Activated CD8-positive, alpha-beta T cell treated with anti-CD3 and anti-CD28 coated beads for 36 hours (primary cell): ENCODE data around the gene BEST2. TPM values are rescaled to one million over a fixed set of nuclear protein-coding genes. Genes with fewer than 3 reads are reported as not detected.
A peak's percentile ranks its signal among the peaks of the same experiment; 100 is the strongest.

ENCODE experiments used
- ATAC-seq: fragments of 200-7000 bp; cut with Tn5 transposase; one replicate; pipeline ENCODE4 v1.10.0; 2021; ENCODE audit warnings: mild to moderate bottlenecking, moderate library complexity
- CTCF ChIA-PET: fragments of 350-600 bp; sonication (Branson Sonifier 250); formaldehyde crosslinking; loops from one replicate; lab custom pipeline; 2021; ENCODE audit warnings: antibody characterized with exemption; lab: Charles Lee
- POLR2A ChIA-PET: fragments of 350-600 bp; sonication (Branson Sonifier 250); formaldehyde crosslinking; loops from one replicate; lab custom pipeline; 2021; ENCODE audit warnings: antibody characterized with exemption; lab: Charles Lee
- DNase-seq: peaks from one replicate; pipeline ENCODE4 v3.0.0-alpha.2; 2020
- H3K27ac Mint-ChIP-seq: one replicate; pipeline ENCODE4 v1.8.0; 2021; ENCODE audit warnings: mild to moderate bottlenecking, mixed read lengths
- H3K27me3 Mint-ChIP-seq: one replicate; pipeline ENCODE4 v1.8.0; 2021; ENCODE audit warnings: mixed read lengths
- H3K36me3 Mint-ChIP-seq: one replicate; pipeline ENCODE4 v1.8.0; 2021; ENCODE audit warnings: low read depth, mixed read lengths
- H3K4me1 Mint-ChIP-seq: one replicate; pipeline ENCODE4 v1.8.0; 2021; ENCODE audit warnings: low read depth, mixed read lengths
- H3K4me3 Mint-ChIP-seq: one replicate; pipeline ENCODE4 v1.8.0; 2021; ENCODE audit warnings: mild to moderate bottlenecking, moderate library complexity, mixed read lengths
- H3K9me3 Mint-ChIP-seq: one replicate; pipeline ENCODE4 v1.8.0; 2021; ENCODE audit warnings: mixed read lengths
- intact Hi-C: fragments of 100-400 bp; cut with micrococcal nuclease; formaldehyde crosslinking; loops from one replicate; pipeline ENCODE4 v1.10.0; 2022
- total RNA-seq, 2 experiments: library from RNA; stranded (reverse); gene quantifications; one replicate each; pipeline ENCODE4 v1.2.3, GENCODE V29; 2021
- TF ChIP-seq, protein P1 (sequence below): fragments of 200-600 bp; IDR thresholded peaks from one replicate; pipeline ENCODE4 v1.8.0; 2022; ENCODE audit warnings: antibody characterized with exemption, mild to moderate bottlenecking

Gene BEST2
- total RNA-seq, 2 experiments from 2014 or later, result not detected

GRCh38 chr19:12784394-12784870 lies 32.8 kb downstream of the BEST2 start:
- H3K4me1 Mint-ChIP-seq, result peaks cover 34% of the 10 kb centered on the region
- H3K27me3 Mint-ChIP-seq, result no peaks in the 10 kb centered on the region
- H3K36me3 Mint-ChIP-seq, result no peaks in the 10 kb centered on the region
- H3K27ac Mint-ChIP-seq, result no peak overlapping the region
- H3K4me3 Mint-ChIP-seq, result no peak overlapping the region
- TF ChIP-seq, protein P1, sequence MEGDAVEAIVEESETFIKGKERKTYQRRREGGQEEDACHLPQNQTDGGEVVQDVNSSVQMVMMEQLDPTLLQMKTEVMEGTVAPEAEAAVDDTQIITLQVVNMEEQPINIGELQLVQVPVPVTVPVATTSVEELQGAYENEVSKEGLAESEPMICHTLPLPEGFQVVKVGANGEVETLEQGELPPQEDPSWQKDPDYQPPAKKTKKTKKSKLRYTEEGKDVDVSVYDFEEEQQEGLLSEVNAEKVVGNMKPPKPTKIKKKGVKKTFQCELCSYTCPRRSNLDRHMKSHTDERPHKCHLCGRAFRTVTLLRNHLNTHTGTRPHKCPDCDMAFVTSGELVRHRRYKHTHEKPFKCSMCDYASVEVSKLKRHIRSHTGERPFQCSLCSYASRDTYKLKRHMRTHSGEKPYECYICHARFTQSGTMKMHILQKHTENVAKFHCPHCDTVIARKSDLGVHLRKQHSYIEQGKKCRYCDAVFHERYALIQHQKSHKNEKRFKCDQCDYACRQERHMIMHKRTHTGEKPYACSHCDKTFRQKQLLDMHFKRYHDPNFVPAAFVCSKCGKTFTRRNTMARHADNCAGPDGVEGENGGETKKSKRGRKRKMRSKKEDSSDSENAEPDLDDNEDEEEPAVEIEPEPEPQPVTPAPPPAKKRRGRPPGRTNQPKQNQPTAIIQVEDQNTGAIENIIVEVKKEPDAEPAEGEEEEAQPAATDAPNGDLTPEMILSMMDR, result no peak
- CTCF ChIA-PET, result interaction anchor here (9.2 kb wide), 1 partner anchor 12 kb away, joined by 326 read pairs; the partner anchor contains the start of genes JUNB, PRDX2 and THSD8
- intact Hi-C loops, result no loop called here
- no peaks in the 10 kb centered on the region for H3K9me3 Mint-ChIP-seq
- DNase-seq (no peak), ATAC-seq (peak; percentile 1)
- POLR2A ChIA-PET, result interaction anchor here (2.4 kb wide), 1 partner anchor 15 kb away, joined by 10 read pairs; no protein-coding TSS in a partner anchor

GRCh38 chr19:12784871-12785430 lies 33.4 kb downstream of the BEST2 start:
- no peak overlapping the region for H3K27ac Mint-ChIP-seq
- ATAC-seq, result no peak
- no peaks in the 10 kb centered on the region for H3K27me3 Mint-ChIP-seq
- H3K4me1 Mint-ChIP-seq, result peaks cover 29% of the 10 kb centered on the region
- H3K4me3 Mint-ChIP-seq, result no peak overlapping the region
- ChIA-PET POLR2A (interaction anchor here (1.4 kb wide), 1 partner anchor 11 kb away, joined by 7 read pairs; no protein-coding TSS in a partner anchor), CTCF (interaction anchor here (1.2 to 3.8 kb wide), 2 partner anchors 11 to 24 kb away, joined by 4 to 20 read pairs; no protein-coding TSS in a partner anchor)
- H3K9me3 Mint-ChIP-seq, result no peaks in the 10 kb centered on the region
- H3K36me3 Mint-ChIP-seq, result no peaks in the 10 kb centered on the region
- TF ChIP-seq, protein P1, result no peak
- peak; percentile 63 for DNase-seq
- intact Hi-C loops, result no loop called here

DNA sequence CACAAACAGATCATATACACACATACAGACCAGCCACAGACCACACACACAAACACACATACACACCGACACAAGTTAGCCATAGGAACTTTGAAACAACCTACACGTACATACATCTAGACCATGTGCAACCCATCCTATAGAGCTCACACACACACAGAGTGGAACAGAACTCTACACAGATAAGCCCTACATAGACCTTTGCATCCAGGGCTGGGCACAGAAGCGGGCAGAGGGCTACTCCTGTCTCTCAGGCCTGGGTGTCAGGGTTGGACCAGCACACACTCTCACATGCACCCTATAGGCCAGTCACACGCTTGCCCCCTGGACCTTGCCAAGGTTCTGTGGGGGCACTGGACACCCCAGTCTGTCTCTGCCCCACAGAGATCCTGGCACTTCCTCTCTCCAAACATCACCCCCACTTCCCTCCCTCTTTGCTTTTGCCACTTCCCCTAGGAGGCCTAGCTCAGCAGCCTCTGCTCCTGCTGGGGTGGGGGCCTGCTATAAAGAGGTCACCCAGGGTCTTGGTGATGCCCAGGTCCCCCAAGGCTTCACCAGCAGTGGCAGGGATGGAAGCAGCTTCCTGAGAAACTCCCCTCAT lies 33.9 kb downstream of the BEST2 start:
- Mint-ChIP-seq H3K27me3 (no peaks in the 10 kb centered on the region), H3K4me1 (peaks cover 29% of the 10 kb centered on the region), H3K36me3 (no peaks in the 10 kb centered on the region), H3K27ac (no peak overlapping the region), H3K4me3 (no peak overlapping the region), H3K9me3 (no peaks in the 10 kb centered on the region)
- POLR2A ChIA-PET, result interaction anchor here (1.1 to 1.4 kb wide), 3 partner anchors 9 to 57 kb away, joined by 5 to 7 read pairs (median 6); no protein-coding TSS in a partner anchor
- intact Hi-C loops, result no loop called here
- CTCF ChIA-PET, result interaction anchor here (1.2 to 3.8 kb wide), 3 partner anchors 9 to 25 kb away, joined by 4 to 20 read pairs (median 4); no protein-coding TSS in a partner anchor
- ATAC-seq (no peak), DNase-seq (no peak)
- TF ChIP-seq, protein P1, result no peak

- no peak overlapping the region for H3K4me3 Mint-ChIP-seq
- H3K36me3 Mint-ChIP-seq, result no peaks in the 10 kb centered on the region
- TF ChIP-seq, protein P1, result no peak
- intact Hi-C loops, result no loop called here
- peaks cover 34% of the 10 kb centered on the region for H3K4me1 Mint-ChIP-seq
- H3K9me3 Mint-ChIP-seq, result no peaks in the 10 kb centered on the region
- no peaks in the 10 kb centered on the region for H3K27me3 Mint-ChIP-seq
- H3K27ac Mint-ChIP-seq, result peak overlapping the region; percentile 77
- ChIA-PET CTCF (interaction anchor here (1.2 to 3.8 kb wide), 3 partner anchors 9 to 26 kb away, joined by 4 to 20 read pairs (median 4); no protein-coding TSS in a partner anchor), POLR2A (interaction anchor here (1.1 to 1.4 kb wide), 3 partner anchors 9 to 57 kb away, joined by 5 to 7 read pairs (median 6); no protein-coding TSS in a partner anchor)
- DNase-seq (peak; percentile 29), ATAC-seq (no peak)
Observed at GRCh38 chr19:12786141-12786870, 34.7 kb downstream of the BEST2 start.
